ENCODE results near the gene SMLR1.

GRCh38 chr6:130834482-130835251 is 7.5 kb downstream of the SMLR1 start:
- TF ChIP-seq, protein P1, sequence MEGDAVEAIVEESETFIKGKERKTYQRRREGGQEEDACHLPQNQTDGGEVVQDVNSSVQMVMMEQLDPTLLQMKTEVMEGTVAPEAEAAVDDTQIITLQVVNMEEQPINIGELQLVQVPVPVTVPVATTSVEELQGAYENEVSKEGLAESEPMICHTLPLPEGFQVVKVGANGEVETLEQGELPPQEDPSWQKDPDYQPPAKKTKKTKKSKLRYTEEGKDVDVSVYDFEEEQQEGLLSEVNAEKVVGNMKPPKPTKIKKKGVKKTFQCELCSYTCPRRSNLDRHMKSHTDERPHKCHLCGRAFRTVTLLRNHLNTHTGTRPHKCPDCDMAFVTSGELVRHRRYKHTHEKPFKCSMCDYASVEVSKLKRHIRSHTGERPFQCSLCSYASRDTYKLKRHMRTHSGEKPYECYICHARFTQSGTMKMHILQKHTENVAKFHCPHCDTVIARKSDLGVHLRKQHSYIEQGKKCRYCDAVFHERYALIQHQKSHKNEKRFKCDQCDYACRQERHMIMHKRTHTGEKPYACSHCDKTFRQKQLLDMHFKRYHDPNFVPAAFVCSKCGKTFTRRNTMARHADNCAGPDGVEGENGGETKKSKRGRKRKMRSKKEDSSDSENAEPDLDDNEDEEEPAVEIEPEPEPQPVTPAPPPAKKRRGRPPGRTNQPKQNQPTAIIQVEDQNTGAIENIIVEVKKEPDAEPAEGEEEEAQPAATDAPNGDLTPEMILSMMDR (conservative IDR thresholded peaks at IDR 0.05), result no peak
- TF ChIP-seq EZH2 (IDR thresholded peaks at IDR 0.05; ENCODE audit: low read depth), result no peak
